OCI-LY1 (cell line): Measurements from ENCODE around the gene TLE4.
"Not testable (repeated sequence)": the region's sequence is repeated elsewhere in the genome, so short reads cannot be mapped to it uniquely, and the experiment has no call there.

Experiments
- H2AFZ ChIP-seq: fragments of 200-600 bp; sonication (generic), shearing (Covaris generic); 2 replicates; pipeline ENCODE4 v1.6.0; 2014; ENCODE audit warnings: antibody characterized with exemption, mild to moderate bottlenecking, low read length
- H3F3A ChIP-seq: fragments of 200-600 bp; sonication (generic), shearing (Covaris generic); 2 replicates; pipeline ENCODE4 v1.6.0; 2014; ENCODE audit warnings: mild to moderate bottlenecking, antibody characterized with exemption, low read length, moderate library complexity; ENCODE audit not compliant: insufficient read depth
- H3K27ac ChIP-seq: fragments of 200-600 bp; sonication (generic); 2 replicates; pipeline ENCODE4 v1.5.1; 2014; ENCODE audit warnings: low read length, mixed run types, mild to moderate bottlenecking, low read depth; ENCODE audit not compliant: poor library complexity, severe bottlenecking
- H3K27me3 ChIP-seq: fragments of 200-600 bp; sonication (generic); 2 replicates; pipeline ENCODE4 v1.6.0; 2014; ENCODE audit warnings: antibody characterized with exemption, mild to moderate bottlenecking, low read length, moderate library complexity; ENCODE audit not compliant: insufficient read depth
- H3K36me3 ChIP-seq: fragments of 200-600 bp; sonication (generic); 2 replicates; pipeline ENCODE4 v1.6.1; 2014; ENCODE audit warnings: mild to moderate bottlenecking, antibody characterized with exemption, low read length, moderate library complexity, mixed read lengths; ENCODE audit not compliant: insufficient read depth
- H3K4me1 ChIP-seq: fragments of 200-600 bp; sonication (generic); 2 replicates; pipeline ENCODE4 v1.5.1; 2014; ENCODE audit warnings: mild to moderate bottlenecking, low read length, moderate library complexity; ENCODE audit not compliant: insufficient read depth, severe bottlenecking
- H3K4me2 ChIP-seq: fragments of 200-600 bp; sonication (generic), shearing (Covaris generic); 2 replicates; pipeline ENCODE4 v1.6.1; 2014; ENCODE audit warnings: low read length
- H3K4me3 ChIP-seq: fragments of 200-600 bp; sonication (generic); 2 replicates; pipeline ENCODE4 v1.5.1; 2014; ENCODE audit warnings: low read length, low read depth, mild to moderate bottlenecking, mixed read lengths; ENCODE audit not compliant: poor library complexity, severe bottlenecking
- H3K79me2 ChIP-seq: fragments of 200-600 bp; shearing (Covaris generic); 2 replicates; pipeline ENCODE4 v1.6.1; 2016; ENCODE audit warnings: mixed run types, low read length, mixed read lengths; ENCODE audit not compliant: insufficient read depth
- H3K9ac ChIP-seq: fragments of 200-600 bp; sonication (generic), shearing (Covaris generic); 2 replicates; pipeline ENCODE4 v1.6.1; 2014; ENCODE audit warnings: mild to moderate bottlenecking, low read length, mixed read lengths
- H3K9me2 ChIP-seq: fragments of 200-600 bp; sonication (generic), shearing (Covaris generic); 2 replicates; pipeline ENCODE4 v1.6.1; 2014; ENCODE audit warnings: low read depth, mild to moderate bottlenecking, low read length, mixed read lengths
- H3K9me3 ChIP-seq: fragments of 200-600 bp; shearing (Covaris generic); 2 replicates; pipeline ENCODE4 v1.6.1; 2014; ENCODE audit warnings: low read length, mixed read lengths
- H4K20me1 ChIP-seq: fragments of 200-600 bp; sonication (generic), shearing (Covaris generic); 2 replicates; pipeline ENCODE4 v1.6.0; 2016; ENCODE audit warnings: mild to moderate bottlenecking, low read length; ENCODE audit not compliant: insufficient read depth
- CTCF ChIP-seq: fragments of 200-600 bp; sonication (generic), shearing (Covaris generic); IDR thresholded peaks from 2 replicates; pipeline ENCODE4 v1.5.1; 2017; ENCODE audit warnings: mild to moderate bottlenecking, antibody characterized with exemption, low read length, moderate library complexity, mixed read lengths
- EZH2 ChIP-seq: fragments of 200-600 bp; sonication (generic), shearing (Covaris generic); IDR thresholded peaks from 2 replicates; pipeline ENCODE4 v1.8.0; 2017; ENCODE audit warnings: borderline replicate concordance, mixed run types, mild to moderate bottlenecking, antibody characterized with exemption, low read length, moderate library complexity, mixed read lengths

TLE4 gene

DNA sequence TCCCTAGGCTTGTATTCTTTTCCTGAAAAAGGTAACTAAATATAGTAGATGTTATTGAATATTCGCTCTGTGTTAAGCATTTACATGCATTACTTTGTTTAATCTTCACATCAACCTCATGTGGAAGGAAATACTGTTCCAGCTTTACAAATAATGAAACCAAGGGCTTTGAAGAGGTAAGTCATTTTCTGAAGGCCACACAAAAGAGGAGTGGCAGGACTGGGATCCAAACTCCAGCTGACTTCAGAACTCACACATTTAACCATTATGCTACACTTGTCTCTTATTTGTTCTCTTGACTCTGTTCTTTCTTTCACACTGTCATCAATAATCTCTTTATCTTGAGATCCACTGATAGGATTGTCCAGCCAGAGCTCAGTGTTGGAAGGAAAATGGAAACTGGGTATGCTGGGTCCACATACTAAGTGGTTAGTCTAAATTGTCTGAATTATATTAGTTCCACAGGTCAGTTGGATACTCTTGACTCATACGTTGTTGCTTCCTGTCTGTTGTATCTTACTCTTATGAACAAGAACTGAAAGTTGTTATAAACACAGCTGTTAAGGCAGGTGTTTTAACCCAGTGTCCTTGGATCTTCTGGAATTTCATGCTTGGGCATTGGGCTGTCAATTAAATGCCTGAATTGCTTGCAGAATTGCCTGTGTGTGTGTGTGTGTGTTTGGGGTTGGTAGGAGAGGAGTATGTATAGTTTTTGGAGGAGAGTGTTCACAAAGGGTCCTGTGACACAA is 65.6 kb downstream of the TLE4 start:
- no peak for TF ChIP-seq CTCF
- no peak for TF ChIP-seq EZH2
- no peaks in the 10 kb centered on the region for H3K9me3 ChIP-seq
- H3K36me3 ChIP-seq, result no peaks in the 10 kb centered on the region
- no peaks in the 10 kb centered on the region for H3K79me2 ChIP-seq
- H3K27me3 ChIP-seq, result no peaks in the 10 kb centered on the region
- H4K20me1 ChIP-seq, result no peaks in the 10 kb centered on the region
- H3K4me3 ChIP-seq, result no peak overlapping the region
- no peak overlapping the region for H2AFZ ChIP-seq
- no peak overlapping the region for H3K9ac ChIP-seq
- H3F3A ChIP-seq, result no peaks in the 10 kb centered on the region
- no peak overlapping the region for H3K4me2 ChIP-seq
- no peaks in the 10 kb centered on the region for H3K9me2 ChIP-seq
- H3K27ac ChIP-seq, result no peak overlapping the region
- no peaks in the 10 kb centered on the region for H3K4me1 ChIP-seq

DNA sequence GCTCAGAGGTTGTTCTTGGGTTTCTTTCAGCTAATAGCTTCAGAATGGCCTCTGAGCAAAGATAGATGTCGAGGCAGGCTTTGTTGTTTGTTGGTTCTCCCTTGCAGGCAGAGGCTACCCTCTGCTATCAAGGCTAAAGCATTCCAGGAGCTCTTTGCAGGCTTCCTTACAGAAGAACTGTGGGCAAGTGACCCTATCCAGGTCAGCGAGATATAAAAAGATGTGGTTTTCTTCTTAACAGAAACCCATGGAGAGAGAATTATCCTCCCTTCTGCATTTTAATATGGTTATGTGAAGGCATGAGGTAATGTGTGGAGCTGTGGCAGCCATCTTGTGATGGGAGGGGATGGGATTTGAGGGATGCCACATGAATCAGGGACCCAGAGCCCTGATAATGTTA is 67.0 kb downstream of the TLE4 start:
- H3K9me3 ChIP-seq, result no peaks in the 10 kb centered on the region
- TF ChIP-seq CTCF (no peak), EZH2 (no peak)
- H3K9me2 ChIP-seq, result no peaks in the 10 kb centered on the region
- H3K27me3 ChIP-seq, result no peaks in the 10 kb centered on the region
- no peaks in the 10 kb centered on the region for H3F3A ChIP-seq
- no peak overlapping the region for H2AFZ ChIP-seq
- H3K27ac ChIP-seq, result no peak overlapping the region
- H4K20me1 ChIP-seq, result no peaks in the 10 kb centered on the region
- 0 out of 2 replicates have a peak, but pooled peaks cover under 1% of the 10 kb centered on the region for H3K36me3 ChIP-seq
- H3K4me1 ChIP-seq, result no peaks in the 10 kb centered on the region
- no peak overlapping the region for H3K4me3 ChIP-seq
- H3K79me2 ChIP-seq, result no peaks in the 10 kb centered on the region
- no peak overlapping the region for H3K4me2 ChIP-seq
- no peak overlapping the region for H3K9ac ChIP-seq

DNA sequence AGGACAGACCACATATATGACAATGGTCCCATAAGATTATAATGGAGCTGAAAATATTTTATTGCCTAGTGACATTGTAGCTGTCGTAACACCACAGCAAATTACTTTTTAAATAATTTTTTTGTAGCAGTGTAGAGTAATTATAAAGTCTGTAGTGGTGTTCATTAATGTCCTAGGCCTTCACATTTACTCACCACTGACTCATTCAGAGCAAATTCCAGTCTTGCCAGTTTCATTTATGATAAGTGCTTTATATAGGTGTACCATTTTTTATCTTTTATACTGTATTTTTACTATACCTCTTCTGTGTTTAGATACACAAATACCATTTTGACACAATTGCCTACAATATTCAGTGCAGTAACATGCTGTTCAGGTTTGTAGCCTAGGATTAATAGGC is 67.6 kb downstream of the TLE4 start:
- Histone ChIP-seq H3K4me3 (no peak overlapping the region), H4K20me1 (no peaks in the 10 kb centered on the region)

DNA sequence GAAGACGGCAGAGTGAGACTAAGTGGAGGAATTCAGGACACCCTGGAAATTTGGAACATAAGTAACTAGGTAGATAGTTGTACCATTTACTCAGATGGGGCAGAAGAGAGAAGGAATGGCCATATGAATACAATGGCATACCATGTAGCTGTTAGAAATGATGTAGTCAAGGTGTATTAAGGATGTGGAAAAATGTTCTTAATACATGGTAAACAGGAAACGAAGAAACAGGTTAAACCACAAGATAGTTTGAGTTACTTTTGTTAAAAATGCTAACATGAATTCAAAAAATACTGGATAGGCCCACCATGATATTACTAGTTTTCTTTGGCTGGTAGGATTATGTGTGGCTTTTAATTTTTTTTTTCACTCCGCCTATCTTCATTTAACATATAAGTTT is 68.3 kb downstream of the TLE4 start:
- not testable (repeated sequence) for H3K36me3 ChIP-seq, H3K9me3 ChIP-seq, H4K20me1 ChIP-seq, H3K27ac ChIP-seq, H3K9me2 ChIP-seq, H3F3A ChIP-seq, H3K79me2 ChIP-seq, H3K4me1 ChIP-seq, H3K27me3 ChIP-seq, H3K4me3 ChIP-seq, H2AFZ ChIP-seq, H3K4me2 ChIP-seq, H3K9ac ChIP-seq

More for the DNA sequence above, 67.6 kb downstream of the TLE4 start:
- TF ChIP-seq CTCF, result no peak
- Histone ChIP-seq H3K4me1 (no peaks in the 10 kb centered on the region), H3K36me3 (peaks cover 6% of the 10 kb centered on the region), H3K9me3 (no peaks in the 10 kb centered on the region), H3F3A (no peaks in the 10 kb centered on the region), H3K9ac (no peak overlapping the region), H2AFZ (no peak overlapping the region), H3K4me2 (no peak overlapping the region), H3K79me2 (no peaks in the 10 kb centered on the region), H3K9me2 (no peaks in the 10 kb centered on the region), H3K27ac (no peak overlapping the region), H3K27me3 (no peaks in the 10 kb centered on the region)
